HG03439 (cell line): Measurements from ENCODE around the gene PTN.

Experiments used
- ATAC-seq: cut with Tn5 transposase; IDR thresholded peaks from one replicate; pipeline ENCODE4 v1.9.1; 2021; ENCODE audit warnings: mild to moderate bottlenecking, moderate library complexity; ENCODE audit not compliant: unreplicated experiment

Gene PTN, protein sequence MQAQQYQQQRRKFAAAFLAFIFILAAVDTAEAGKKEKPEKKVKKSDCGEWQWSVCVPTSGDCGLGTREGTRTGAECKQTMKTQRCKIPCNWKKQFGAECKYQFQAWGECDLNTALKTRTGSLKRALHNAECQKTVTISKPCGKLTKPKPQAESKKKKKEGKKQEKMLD

DNA sequence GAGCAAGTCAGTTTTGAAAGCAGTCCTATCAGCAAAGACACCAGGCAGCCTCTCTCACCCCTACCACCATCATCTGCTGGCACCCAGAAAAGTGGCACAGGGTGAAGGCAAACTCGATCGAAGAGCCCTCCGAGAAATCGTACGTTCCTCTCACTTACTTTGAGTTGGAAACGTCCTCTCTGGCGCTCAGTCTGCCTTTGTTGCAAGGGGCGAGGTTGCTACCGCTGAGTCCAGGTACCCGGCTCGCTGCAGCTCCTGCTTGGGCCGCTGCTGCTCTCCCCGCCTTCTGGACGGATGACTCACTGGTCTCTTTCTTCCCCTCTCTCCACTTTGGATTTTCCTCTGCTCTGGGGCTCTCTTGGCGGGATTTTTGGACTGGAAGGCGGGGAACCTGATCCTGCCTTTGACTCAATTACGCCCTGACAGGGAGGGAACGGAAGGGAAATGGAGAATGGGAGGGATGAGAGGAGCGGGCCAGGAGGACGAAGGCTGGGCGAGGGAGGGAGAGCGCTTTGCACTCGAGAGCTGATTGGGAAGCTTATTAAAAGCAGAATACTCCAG is at the start of gene PTN:
PTN (minus strand) TSS at position 453 of the 561 bp plus-strand sequence. CDS start 88,760 bp downstream, outside the sequence.
- no peak for ATAC-seq

DNA sequence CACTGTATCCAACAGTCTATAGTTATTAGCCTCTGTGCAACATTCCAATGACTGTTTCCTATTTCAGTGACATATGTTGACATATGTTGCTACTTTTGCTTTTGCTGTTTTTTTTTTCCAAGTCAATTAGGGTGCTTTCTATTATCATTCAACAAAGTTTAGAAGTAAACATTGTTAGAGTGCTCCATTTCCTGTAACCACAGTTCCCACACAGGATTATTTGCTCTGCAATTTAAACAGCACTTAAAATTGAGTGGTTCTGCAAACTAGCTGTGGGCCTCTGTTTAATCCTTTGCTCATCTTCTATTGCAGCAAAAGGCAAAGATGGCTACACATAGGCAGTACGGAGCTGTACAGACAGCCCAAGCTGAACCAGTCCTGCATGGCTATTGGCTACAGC is 46.5 kb upstream of the PTN start:
- no peak for ATAC-seq

DNA sequence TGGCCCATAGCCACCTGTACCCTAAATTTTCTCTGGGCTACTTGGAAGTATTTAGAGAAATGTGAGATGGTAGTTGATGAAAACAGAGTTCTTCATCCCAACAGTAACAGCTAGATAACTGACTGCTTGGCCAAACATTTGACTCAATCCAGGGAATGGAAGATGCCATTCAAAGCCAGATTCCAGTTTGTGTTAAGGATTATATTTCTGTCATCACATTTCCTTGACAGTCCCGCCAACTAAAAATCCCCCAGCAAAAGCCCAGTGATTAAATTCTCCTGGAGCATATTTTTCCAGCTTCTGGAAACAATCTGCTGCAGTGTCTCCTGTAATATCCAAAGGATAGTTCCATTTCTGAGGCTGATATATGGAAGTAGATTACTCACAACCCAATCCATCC is 45.4 kb upstream of the PTN start:
- no peak for ATAC-seq

DNA sequence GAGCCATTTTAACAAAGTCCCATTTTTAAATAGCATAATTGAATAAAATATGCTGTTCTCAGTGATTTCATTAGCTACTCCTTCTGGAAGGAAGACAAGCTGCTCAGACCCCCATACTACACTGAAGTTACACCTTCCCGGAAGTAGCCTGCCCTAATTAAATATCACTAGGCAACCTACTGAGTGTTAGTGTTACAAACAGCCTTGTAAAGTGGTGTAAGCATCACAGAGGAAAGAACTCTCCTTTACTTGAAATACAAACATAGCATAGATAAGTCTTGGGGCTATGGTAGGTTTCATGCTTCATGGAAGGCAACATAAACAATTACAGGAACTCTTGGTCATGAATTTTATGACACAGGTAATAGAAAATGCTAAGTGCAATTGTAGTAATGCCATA is 43.4 kb upstream of the PTN start:
- ATAC-seq = no peak

DNA sequence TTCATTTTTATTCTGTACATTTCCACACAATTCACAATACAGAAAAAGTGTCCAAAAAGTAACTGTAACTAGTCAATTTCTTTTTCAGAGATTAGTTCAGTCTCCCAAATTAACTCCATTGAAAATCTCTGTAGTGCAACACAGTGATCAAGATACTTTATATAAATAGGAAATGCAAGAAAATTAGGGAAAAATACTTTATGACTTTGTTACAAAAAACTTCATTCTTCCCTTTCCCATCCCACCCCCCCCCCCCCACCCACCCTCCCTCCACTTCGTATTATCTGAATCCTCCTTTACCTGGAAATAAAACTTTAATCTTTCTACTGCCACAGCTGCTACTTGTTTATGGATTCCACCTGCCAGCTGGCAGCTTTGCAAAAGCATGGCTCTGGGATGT is 37.5 kb upstream of the PTN start:
- no peak for ATAC-seq

DNA sequence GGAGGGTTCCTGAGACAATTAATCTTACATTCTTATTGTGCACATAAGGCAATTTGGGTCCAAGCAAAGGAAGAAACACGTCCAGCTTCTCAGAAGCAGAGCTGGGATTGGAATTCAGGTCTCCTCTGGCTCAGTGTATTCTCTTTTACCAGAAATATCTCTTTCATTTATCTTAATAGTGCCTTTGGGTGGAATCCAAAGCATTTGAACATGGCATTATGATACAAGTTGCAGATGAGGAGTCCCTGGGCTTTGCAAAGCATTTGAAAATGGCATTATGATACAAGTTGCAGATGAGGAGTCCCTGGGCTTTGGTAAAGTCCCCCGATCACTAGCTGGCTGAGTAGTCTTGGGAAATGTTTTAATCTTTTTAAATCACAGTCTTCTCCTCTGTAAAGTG is 30.0 kb upstream of the PTN start:
- ATAC-seq = no peak

DNA sequence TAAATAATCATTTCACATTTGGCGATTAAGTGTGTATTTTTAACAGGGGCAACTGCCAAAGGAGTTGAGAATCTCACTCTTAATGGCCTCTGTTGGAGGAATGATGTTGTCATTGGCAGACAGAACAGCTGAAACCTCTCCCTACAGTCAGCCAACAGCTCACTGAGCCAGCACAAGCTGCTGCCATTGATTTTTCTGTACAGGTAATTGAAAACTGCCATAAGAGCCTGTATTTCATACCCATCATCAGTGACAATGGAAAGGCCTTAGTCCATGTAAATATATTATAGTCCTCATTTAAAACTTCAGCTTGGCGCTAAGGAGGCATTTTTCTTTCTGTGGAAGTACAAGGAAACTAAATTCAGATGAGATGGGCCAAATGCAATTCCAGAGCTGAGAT is 28.1 kb upstream of the PTN start:
- no peak for ATAC-seq

DNA sequence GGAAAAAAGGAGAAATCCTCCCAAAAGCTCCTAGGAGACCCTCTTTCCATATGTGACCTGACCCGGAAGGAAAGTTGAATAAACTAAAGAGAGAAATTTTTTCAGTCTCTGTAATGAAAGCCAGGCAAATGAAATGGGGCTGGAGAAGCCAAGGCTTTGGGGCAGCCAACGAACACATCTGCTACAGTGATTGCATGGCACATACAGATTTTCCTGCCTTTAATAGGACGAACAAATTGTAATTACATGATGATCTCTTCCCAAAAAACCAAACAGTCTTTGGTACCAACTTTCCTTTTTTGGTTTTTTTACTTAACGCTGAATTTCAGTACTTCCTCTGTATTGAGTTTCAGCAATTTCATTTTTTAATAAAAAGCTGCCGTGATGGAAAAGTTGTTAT is 23.5 kb upstream of the PTN start:
- no peak for ATAC-seq

DNA sequence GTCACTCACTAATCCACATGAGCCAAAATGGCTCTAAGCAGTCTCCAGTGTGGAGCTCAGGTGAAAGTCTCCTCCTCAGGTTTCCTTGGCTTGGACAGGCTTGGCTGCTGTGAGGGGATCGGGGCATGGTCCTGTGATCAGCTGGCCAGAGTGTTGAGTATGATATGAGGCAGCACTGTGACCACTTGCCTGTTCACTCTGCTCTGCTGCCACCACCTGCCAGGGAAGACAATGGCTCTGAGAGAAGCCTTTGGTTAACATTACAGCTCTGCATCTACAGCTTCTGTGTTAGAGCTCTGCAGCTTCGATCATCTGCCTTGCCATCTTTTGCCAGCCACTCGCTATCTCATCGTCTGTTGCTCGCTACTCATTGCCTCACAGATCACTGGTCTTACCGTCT is 20.1 kb upstream of the PTN start:
- ATAC-seq = no peak

DNA sequence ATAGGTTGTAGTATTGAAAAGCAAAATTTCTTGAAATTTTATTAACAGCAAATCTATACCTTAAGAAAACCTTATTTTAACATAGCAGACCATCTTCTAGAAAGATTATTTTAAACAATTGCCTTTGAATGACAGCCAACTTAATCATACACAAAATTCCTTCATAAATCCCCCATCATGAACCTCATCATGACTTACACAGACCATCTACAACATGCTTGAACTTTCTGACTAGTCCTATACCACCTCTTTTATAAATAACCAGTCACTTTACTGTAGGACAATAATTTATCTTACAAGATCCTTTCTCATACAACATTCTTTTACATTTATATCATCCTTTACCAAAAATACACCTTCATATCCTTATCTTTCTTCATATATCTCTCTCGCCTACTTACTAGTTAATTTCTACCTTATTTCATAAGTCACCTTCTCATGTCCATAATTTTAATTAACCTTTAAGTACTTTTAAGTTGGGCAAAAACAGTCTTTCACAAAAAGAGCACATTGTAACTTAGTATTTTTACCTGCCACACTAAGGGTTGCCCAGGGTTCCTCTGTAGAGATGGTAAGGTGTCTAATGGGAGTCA is 16.6 kb upstream of the PTN start:
- ATAC-seq = no peak

DNA sequence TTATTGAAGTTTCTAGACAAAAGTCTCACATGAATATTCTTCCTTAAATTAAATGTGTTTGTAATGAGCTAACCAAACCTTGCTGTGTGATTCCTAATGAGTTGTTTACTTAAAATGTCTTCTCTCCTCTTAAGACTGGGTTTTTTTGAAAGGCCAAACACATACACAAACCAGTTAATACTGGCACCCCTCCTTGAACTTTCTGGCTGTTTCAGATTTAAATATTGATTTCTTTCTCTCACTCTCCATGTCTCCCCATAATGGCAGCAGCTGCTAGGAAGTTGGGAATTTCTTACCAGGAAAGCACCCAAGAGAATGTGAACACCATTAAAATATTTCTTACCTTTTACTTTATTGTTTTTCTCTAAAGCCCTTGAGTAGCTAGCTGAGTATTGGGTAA is 11.4 kb upstream of the PTN start:
- no peak for ATAC-seq

DNA sequence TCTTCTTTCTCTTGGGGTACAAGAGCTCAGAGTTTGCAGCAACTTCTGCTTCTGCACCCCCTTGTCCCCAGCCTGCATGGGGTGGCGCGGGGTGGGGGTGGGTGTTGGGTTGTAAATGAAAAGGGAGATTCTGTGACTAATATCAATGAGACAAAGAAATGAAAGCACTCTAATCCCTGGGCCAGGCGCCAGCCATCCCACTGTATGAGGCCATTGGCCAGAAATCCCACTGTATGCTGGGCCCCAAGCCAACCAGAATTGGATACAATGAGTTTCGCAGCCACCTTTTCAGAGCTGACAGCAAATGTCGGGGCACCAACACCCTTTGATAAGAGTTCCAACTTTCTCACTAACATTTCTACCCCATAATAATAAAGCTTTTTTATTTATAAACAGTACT is 10.9 kb upstream of the PTN start:
- ATAC-seq = no peak

DNA sequence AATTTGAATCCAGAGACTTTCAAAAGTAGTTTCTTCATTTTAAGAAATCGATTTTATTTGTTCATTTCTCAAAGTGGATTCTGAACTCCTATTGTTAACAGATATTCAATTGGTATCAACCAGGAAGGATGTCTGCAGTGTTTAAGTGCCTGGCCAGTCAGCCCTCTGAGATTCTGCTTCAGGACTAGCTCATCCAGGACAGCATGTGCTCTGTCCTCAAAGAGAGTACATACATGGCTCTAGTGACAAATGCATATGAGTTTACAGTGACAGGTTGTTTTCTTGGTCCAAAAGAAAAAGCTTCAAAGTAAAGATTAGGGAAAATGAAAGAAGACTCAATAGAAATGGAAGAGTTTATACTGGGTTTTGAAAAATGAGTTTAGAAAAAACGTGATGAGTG is 8.4 kb upstream of the PTN start:
- ATAC-seq = no peak

DNA sequence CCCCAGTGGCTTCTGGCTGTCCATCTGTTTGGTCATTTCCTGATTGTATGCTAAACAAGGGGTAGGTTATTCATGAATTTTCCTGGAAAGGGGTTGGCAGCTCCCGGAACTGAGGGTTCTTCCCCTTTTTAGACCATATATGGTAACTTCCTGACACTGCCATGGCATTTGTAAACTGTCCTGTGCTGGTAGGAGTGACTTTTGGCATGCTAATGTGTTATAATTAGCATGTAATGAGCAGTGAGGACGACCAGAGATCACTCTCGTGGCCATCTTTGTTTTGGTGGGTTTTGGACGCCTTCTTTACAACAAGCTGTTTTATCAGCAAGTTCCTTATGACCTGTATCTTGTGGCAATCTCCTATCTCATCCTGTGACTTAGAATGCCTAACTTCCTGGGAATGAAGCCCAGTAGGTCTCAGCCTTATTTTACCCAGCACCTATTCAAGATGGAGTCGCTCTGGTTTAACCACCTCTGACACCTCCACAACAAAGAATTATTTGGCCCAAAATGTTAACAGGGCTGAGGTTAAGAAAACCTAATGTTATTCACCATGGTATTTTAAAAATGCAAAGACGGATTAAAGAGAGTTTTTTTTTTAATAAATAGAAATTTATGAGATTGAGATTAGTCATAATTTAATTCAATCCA is 2.4 kb upstream of the PTN start:
- no peak for ATAC-seq

DNA sequence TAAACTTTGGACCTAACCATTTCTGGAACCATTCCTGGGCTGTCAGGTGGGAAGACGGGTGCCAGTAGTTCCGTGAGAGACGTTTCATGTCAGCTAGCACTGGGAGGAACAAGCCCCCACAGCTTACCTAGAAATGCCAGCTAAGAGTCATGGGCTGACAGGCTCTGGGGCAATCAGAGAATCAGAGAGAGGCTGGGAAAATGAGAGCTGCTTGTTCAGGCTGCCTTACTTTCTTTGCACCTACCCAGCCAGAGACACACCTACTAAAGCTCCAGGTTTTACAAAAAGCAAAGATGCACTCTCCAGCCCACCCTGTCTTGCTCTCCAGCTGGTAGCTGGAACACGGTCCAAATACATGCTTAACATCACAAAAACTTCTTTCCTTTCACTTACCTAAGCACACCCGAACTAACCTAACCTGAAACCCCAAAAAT is 688 bp downstream of the PTN start:
- no peak for ATAC-seq

DNA sequence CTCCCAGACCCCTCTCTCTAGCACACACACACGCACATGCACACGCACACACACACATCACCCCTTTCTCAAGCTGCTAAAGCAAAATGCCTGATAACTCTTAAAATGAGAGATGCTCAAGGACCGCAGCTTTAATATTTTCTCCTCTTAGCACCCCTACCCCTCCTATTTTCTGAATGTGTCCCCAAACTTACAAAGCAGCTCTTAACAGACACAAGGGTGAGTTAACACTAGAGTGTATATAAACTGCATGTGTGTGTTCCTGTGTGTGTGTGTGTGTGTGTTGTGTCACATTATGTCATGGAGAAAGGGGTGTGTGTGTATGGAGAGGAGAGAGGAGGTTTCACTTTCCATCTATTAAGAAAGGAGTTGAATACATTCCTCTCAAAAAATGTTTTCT is 1.3 kb downstream of the PTN start:
- no peak for ATAC-seq

DNA sequence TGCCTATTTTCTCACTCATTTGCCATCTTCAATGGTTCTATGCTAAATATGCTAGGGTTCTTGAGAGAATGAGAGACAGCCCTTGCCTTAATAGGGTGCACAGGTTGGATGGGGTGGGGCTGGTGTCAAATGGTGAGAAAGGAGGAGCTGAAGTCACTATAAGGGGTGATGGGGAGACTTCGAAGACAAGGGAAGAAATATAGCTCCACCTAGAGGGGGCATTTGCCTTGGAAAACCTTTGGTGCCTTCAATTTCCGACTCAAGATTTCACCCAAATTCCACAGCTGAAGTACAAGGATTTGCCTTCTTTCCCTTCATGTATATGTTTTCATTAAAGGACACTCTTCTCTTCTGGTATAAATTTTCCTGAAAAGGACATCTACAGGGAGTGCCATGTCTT is 5.6 kb downstream of the PTN start:
- ATAC-seq = no peak

DNA sequence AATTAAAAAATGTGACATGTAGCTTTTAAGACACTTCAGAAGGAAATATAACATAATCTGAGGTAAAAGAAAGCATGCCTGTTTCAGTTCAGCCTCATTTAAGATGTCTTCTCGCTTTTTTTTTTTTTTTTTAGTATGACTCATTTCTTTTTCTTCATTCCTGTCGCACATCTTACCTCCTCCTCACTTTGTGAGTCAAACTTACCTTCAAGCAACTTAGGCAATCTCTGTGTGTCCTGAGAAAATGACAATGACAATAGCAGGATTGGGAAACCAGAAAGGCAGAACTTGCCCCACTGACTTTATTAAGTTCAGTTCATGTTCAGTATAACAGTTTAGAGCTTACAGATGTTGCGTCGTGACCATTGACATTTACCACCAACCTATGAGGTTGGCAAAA is 7.7 kb downstream of the PTN start:
- no peak for ATAC-seq

DNA sequence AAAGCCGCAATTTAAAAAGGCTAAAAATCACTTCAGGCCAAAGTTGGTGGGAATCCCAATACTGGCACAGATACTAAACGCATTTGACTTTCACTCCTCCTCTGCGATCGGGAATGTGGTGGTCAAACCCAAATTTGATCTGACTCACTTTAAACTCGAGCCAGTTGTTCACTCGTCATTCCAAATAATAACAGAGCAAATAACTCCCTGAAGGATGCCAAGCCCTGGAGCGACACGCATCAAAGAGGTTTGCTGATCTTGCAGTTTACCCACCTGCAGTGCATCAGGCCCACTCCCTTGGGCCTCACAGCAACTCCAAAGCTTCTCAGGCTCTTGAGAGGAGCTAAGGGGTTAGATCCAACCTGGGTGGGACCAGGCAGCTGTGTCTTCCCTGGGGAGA is 12.2 kb downstream of the PTN start:
- no peak for ATAC-seq

DNA sequence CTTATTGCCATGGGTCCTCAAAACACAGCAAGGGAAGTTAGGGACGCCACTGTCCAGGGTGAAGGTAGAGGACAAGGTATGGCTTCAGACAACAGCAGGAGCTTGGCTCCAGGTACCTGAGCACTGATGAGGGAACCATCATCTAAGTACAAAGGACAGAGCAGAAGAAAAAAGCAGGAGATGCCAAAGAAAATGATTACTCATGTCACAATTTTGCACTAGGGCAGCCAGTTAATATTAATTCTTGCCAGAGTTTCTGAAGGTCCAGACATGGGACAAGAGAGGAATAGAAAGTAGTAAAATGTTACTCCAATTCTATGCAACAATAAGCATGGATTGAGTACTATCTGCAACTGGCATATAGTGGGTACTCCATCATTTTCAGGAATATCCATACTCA is 14.1 kb downstream of the PTN start:
- no peak for ATAC-seq

DNA sequence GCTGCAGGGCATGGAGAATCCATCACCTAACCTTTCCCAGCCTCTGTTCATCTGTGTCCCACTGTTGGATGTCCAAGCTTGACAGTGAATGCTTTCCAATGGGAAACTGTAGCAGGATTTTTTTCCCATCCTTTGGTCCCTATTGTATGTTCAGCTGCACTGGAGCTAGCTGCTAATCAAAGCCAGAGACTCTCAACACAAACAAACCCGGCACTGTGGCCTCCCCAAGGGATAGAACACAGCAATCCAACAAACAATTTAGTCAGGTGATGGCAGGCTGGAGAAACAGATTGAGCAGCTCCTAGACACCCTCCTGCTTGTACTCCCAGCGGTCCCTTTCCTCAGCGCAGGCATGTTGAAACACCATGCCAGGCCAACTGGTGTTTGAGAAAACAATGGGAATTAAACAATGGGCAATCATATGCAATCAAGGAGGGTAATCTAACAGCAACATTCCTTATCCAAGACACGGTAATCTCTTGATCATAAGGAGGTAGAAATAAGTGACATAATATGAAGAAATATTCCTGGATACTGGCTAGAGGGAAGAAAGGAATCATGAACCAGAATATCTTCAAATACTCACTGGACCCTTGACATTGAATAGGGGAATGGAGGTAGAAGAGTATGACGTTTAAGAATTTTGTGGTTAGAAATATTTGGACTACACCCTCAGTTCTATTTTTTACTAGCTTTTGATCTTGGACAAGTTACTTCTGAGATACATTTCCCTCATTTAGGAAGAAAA is 15.0 kb downstream of the PTN start:
- no peak for ATAC-seq

DNA sequence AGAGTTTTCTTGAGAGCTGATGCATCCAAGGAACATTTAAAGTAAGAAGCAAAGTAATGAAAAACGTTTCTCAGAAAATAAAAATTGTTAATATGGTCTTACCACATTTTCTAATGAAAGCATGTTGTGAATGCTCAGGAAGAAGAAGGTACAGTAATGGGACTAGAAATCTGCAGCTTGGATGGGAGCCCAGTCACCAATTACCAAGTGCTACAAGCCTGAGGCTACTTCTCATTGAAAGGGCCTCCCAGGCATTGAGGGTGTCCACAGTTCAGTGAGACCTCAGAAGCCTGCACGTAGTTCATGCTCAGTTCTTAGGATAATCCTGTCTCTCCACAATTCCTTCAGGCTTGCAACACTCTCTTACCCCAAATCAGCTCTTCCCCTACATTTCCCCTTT is 17.6 kb downstream of the PTN start:
- ATAC-seq = no peak
